ENCODE results near the gene SEMA4B.

Gene SEMA4B

DNA sequence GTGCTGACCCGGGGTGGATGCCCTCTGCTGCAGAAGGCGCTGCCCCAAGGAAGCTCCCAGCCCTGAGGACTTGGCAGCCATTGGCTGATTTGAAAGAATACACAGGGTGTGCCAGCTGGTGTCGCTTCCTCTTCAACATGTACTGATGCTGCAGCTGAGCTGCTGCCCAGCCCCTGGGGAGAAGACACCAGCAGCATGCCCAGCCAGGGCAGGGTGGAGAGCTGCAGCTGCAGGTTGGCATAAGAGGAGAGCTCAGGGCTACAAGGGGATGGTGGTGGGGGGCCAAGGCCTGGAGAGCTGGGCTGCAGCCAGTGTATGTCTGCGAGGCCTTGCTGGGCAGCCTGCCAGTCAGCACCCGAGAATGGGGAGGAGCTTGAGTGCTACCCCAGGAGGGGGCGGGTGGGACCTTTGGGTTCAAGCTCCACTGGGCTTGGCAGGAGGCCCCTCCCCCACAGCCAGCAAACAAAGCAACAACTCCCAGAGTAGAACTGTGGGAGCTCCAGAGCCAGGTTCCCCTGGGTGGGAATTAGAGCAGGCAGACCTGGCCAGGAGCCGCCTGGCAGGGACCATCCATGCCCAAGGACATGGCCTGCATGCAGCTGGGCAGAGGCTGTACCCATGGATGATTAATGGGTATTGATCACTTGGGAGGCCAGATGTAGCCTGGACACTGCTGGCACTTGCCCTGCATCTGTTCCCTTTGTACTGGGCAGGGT is 9.2 kb upstream of the SEMA4B start:
- ChIA-PET CTCF (no interaction called here), POLR2A (interaction anchor here (3.7 kb wide), 1 partner anchor 9 kb away, joined by 20 read pairs; the partner anchor contains the start of gene SEMA4B)
- DNase-seq (ENCODE audit: extremely low spot score) = no peak
- TF ChIP-seq TARDBP (IDR thresholded peaks at IDR 0.05) (no peak), SP1 (IDR thresholded peaks at IDR 0.05) (no peak), BHLHE40 (IDR thresholded peaks at IDR 0.05; ENCODE audit: borderline replicate concordance) (no peak), L3MBTL2 (conservative IDR thresholded peaks at IDR 0.05) (no peak), NFRKB (IDR thresholded peaks at IDR 0.05) (no peak), LEF1 (IDR thresholded peaks at IDR 0.05; ENCODE audit: borderline replicate concordance) (no peak), SUZ12 (IDR thresholded peaks at IDR 0.05) (no peak)

DNA sequence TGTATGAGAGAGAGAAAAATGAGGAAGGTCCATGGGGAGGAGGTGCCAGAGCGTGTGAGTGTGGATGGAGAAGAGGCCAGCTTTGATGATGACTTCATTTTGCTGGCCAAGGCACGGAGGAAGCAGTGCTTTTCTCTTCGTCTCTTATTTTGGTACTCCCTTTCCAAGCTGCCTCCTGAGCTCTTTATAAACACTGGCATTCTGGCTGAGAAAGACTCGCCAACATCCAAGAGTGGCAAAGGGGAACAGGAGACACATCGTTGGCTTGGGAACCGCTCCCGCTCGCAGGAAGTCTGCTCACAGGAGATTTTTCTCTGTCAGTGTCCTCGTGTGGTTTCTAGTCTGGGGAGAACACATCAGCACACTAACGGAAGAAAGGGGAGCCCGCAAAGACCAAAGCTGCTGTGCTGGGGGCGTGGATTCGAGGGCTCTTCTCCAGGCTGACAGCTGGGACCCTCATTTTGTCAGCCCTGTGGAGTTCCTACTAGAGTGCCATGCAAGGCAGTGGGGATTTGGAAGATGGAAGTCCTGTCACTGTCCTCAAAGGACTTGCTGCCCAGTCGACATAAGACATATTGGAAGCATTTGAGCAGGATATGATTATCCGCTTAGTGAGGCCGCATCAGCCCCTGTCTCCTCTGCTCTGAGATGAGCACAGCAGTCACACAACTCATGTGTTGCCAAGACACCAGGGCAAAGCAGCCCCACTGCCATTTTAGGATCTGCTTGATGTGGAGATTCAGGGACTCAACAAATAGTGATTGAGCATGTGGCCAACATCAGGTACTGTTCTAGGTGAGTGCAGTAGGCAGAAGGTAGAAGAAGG is 8.0 kb upstream of the SEMA4B start:
- DNase-seq (ENCODE audit: extremely low spot score) = no peak
- POLR2A ChIA-PET = no interaction called here
- no peak for TF ChIP-seq FOXK2 (IDR thresholded peaks at IDR 0.05)
- no peak for TF ChIP-seq HDGF (IDR thresholded peaks at IDR 0.05; ENCODE audit: borderline replicate concordance)
- CTCF ChIA-PET = no interaction called here

DNA sequence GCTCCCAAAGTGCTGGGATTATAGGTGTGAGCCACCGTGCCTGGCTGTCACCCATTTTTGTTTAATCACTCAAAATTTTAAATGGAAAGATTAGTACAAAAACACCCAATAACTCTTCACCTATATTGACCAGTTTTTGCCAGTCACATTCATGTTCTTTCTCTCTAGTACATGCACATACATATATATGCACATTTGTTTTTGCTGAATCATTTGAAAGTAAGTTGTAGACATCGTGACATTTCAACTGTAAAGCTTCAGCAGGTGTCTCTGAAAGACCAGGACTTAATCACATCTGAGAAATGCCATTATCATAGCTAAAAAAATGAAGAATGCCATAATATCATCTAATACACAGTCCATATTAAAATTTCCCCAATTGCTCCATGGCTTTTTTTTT is 6.5 kb upstream of the SEMA4B start:
- CTCF ChIA-PET = no interaction called here
- no peak for DNase-seq (ENCODE audit: extremely low spot score)
- no peak for TF ChIP-seq HDGF (IDR thresholded peaks at IDR 0.05; ENCODE audit: borderline replicate concordance)
- TF ChIP-seq FOXA1 (IDR thresholded peaks at IDR 0.05) = no peak
- TF ChIP-seq, protein P1, sequence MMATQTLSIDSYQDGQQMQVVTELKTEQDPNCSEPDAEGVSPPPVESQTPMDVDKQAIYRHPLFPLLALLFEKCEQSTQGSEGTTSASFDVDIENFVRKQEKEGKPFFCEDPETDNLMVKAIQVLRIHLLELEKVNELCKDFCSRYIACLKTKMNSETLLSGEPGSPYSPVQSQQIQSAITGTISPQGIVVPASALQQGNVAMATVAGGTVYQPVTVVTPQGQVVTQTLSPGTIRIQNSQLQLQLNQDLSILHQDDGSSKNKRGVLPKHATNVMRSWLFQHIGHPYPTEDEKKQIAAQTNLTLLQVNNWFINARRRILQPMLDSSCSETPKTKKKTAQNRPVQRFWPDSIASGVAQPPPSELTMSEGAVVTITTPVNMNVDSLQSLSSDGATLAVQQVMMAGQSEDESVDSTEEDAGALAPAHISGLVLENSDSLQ (IDR thresholded peaks at IDR 0.05) = no peak
- no peak for TF ChIP-seq NFRKB (IDR thresholded peaks at IDR 0.05)
- TF ChIP-seq FOXK2 (IDR thresholded peaks at IDR 0.05) = no peak
- TF ChIP-seq ZNF384 (IDR thresholded peaks at IDR 0.05) = no peak
- no peak for TF ChIP-seq LEF1 (IDR thresholded peaks at IDR 0.05; ENCODE audit: borderline replicate concordance)
- no peak for TF ChIP-seq SP1 (IDR thresholded peaks at IDR 0.05)
- no peak for TF ChIP-seq BHLHE40 (IDR thresholded peaks at IDR 0.05; ENCODE audit: borderline replicate concordance)
- no peak for TF ChIP-seq ELF4 (IDR thresholded peaks at IDR 0.05)
- no peak for TF ChIP-seq CTBP1 (IDR thresholded peaks at IDR 0.05; ENCODE audit: borderline replicate concordance)
- no peak for TF ChIP-seq ARNT (IDR thresholded peaks at IDR 0.05)
- TF ChIP-seq FOXM1 (IDR thresholded peaks at IDR 0.05; ENCODE audit: borderline replicate concordance) = no peak
- TF ChIP-seq SUZ12 (IDR thresholded peaks at IDR 0.05) = no peak
- no peak for TF ChIP-seq TARDBP (IDR thresholded peaks at IDR 0.05)
- POLR2A ChIA-PET = no interaction called here

DNA sequence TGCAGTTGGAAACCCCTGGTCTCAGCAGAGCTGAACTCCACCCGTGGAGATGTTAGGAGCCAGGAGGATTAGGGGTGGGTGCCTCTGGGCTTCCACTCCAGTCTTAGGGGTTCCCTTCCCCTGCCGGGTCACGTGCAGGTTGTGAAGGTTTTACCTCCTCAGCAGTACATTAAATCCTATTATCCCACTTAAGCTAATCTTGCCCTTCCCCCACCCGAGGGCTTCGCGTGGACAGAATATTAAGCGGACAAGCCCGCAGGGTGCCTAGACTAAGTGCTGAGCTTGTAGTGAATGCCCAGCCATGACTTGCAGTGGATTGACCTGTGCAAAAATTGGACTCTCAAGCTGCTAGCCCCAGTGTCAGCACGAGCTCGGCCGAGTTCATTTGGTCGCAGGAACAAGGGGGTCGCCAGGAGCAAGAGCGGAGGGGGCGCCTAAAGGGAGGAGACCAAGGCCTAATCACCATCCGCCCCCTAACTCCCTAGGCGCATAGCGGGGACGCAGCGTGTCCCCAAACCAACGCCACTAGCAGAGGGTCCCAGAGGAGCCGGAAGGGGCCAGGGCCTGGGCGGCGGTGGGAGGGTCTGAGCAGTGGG is 498 bp upstream of the SEMA4B start:
- DNase-seq (ENCODE audit: extremely low spot score) = no peak
- CTCF ChIA-PET = interaction anchor here (0.7 to 2.6 kb wide), 7 partner anchors 14 to 58 kb away, joined by 3 to 8 read pairs (median 3); no protein-coding TSS in a partner anchor
- TF ChIP-seq TARDBP (IDR thresholded peaks at IDR 0.05) (no peak), NFRKB (IDR thresholded peaks at IDR 0.05) (no peak), SP1 (IDR thresholded peaks at IDR 0.05) (no peak), L3MBTL2 (conservative IDR thresholded peaks at IDR 0.05) (no peak), BHLHE40 (IDR thresholded peaks at IDR 0.05; ENCODE audit: borderline replicate concordance) (no peak), HDGF (IDR thresholded peaks at IDR 0.05; ENCODE audit: borderline replicate concordance) (no peak), ZNF384 (IDR thresholded peaks at IDR 0.05) (no peak), FOXM1 (IDR thresholded peaks at IDR 0.05; ENCODE audit: borderline replicate concordance) (no peak), LEF1 (IDR thresholded peaks at IDR 0.05; ENCODE audit: borderline replicate concordance) (no peak), ELF4 (IDR thresholded peaks at IDR 0.05) (no peak), FOXK2 (IDR thresholded peaks at IDR 0.05) (no peak), SUZ12 (IDR thresholded peaks at IDR 0.05) (no peak)
- TF ChIP-seq, protein P1 (IDR thresholded peaks at IDR 0.05) = no peak
- POLR2A ChIA-PET = interaction anchor here (0.6 to 2.9 kb wide), 21 partner anchors 10 to 288 kb away, joined by 3 to 20 read pairs (median 5); partner anchors contain the start of genes ARPIN, CIB1, GDPGP1 and IDH2

DNA sequence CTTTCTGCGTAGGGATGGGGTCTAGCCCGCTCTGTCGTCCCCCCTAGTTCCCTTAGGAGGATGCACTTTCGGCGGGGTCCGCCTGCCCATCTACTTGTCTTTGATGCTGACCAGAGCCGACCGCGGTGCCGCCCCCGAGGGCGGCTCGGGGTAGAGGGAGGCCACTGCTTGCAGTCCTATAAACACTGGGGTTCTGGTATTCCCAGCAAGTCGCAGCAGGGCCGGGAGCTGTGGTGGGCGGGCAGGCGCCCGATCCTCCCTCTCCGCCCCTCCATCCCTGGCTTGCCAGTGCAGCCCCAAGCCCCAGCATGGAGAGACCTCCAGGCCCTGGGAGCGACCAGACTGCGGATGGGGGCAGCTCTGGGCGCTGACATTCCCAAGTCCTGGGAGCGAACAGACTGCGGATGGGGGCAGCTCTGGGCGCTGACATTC is 830 bp downstream of the SEMA4B start:
- POLR2A ChIA-PET = interaction anchor here (1.2 to 2.9 kb wide), 7 partner anchors 11 to 289 kb away, joined by 3 to 18 read pairs (median 5); partner anchors contain the start of genes ARPIN, CIB1, GDPGP1 and TTLL13
- DNase-seq (ENCODE audit: extremely low spot score) = peak; percentile 38
- no peak for TF ChIP-seq SP1 (IDR thresholded peaks at IDR 0.05)
- no peak for TF ChIP-seq BHLHE40 (IDR thresholded peaks at IDR 0.05; ENCODE audit: borderline replicate concordance)
- no peak for TF ChIP-seq LEF1 (IDR thresholded peaks at IDR 0.05; ENCODE audit: borderline replicate concordance)
- TF ChIP-seq NFRKB (IDR thresholded peaks at IDR 0.05) = no peak
- no peak for TF ChIP-seq ZNF384 (IDR thresholded peaks at IDR 0.05)
- TF ChIP-seq HDGF (IDR thresholded peaks at IDR 0.05; ENCODE audit: borderline replicate concordance) = no peak
- TF ChIP-seq SUZ12 (IDR thresholded peaks at IDR 0.05) = no peak
- TF ChIP-seq, protein P1 (IDR thresholded peaks at IDR 0.05) = no peak
- no peak for TF ChIP-seq L3MBTL2 (conservative IDR thresholded peaks at IDR 0.05)
- no peak for TF ChIP-seq FOXM1 (IDR thresholded peaks at IDR 0.05; ENCODE audit: borderline replicate concordance)
- TF ChIP-seq TARDBP (IDR thresholded peaks at IDR 0.05) = no peak
- CTCF ChIA-PET = interaction anchor here (1.3 to 1.9 kb wide), 2 partner anchors 31 to 59 kb away, joined by 3 to 8 read pairs; no protein-coding TSS in a partner anchor
